HepG2 (cell line): Measurements from ENCODE around the gene SOS2. TPM values are rescaled to one million over a fixed set of nuclear protein-coding genes. Genes with fewer than 3 reads are reported as not detected.

Experiments used
- CC2D1A ChIP-seq: sonication (generic); formaldehyde crosslinking; IDR thresholded peaks from 2 replicates; pipeline ENCODE4 v1.8.1; 2023; ENCODE audit warnings: mild to moderate bottlenecking, missing genetic modification reagents
- DNMT3B ChIP-seq: conservative IDR thresholded peaks from 2 replicates; pipeline ENCODE4 v1.6.1; 2016; ENCODE audit warnings: missing biosample characterization, control low read depth
- E2F5 ChIP-seq: sonication (generic); formaldehyde crosslinking; conservative IDR thresholded peaks from 2 replicates; pipeline ENCODE4 v1.4.0; 2020; ENCODE audit warnings: missing genetic modification reagents
- KIAA2018 ChIP-seq: sonication (generic); formaldehyde crosslinking; IDR thresholded peaks from 2 replicates; pipeline ENCODE4 v1.5.0; 2020; ENCODE audit warnings: mild to moderate bottlenecking, missing genetic modification reagents, borderline replicate concordance
- KLF9 ChIP-seq: IDR thresholded peaks from 2 replicates; pipeline ENCODE4 v1.6.1; 2016; ENCODE audit warnings: low read depth
- LBX2 ChIP-seq: sonication (generic); formaldehyde crosslinking; IDR thresholded peaks from 2 replicates; pipeline ENCODE4 v1.5.0; 2020; ENCODE audit warnings: missing genetic modification reagents, mild to moderate bottlenecking, borderline replicate concordance
- LRRFIP1 ChIP-seq: sonication (generic); formaldehyde crosslinking; conservative IDR thresholded peaks from 2 replicates; pipeline ENCODE4 v1.4.0; 2020; ENCODE audit warnings: missing genetic modification reagents
- MAFF ChIP-seq: IDR thresholded peaks from 2 replicates; pipeline ENCODE4 v1.6.1; 2011; ENCODE audit warnings: low read depth, low read length, improper control_type of control experiment
- MLLT10 ChIP-seq: sonication (generic); formaldehyde crosslinking; IDR thresholded peaks from 2 replicates; pipeline ENCODE4 v1.4.0; 2020; ENCODE audit warnings: missing genetic modification reagents
- NFYC ChIP-seq: IDR thresholded peaks from 2 replicates; pipeline ENCODE4 v1.6.1; 2016; ENCODE audit warnings: missing genetic modification reagents, missing compliant biosample characterization
- STAG1 ChIP-seq: sonication (generic); formaldehyde crosslinking; IDR thresholded peaks from 2 replicates; pipeline ENCODE4 v1.4.0; 2020; ENCODE audit warnings: missing genetic modification reagents
- ZBTB33 ChIP-seq: sonication (generic); formaldehyde crosslinking; IDR thresholded peaks from 2 replicates; pipeline ENCODE4 v1.4.0; 2020; ENCODE audit warnings: missing genetic modification reagents
- ZNF432 ChIP-seq: sonication (generic); formaldehyde crosslinking; IDR thresholded peaks from 2 replicates; pipeline ENCODE4 v1.5.0; 2020; ENCODE audit warnings: missing genetic modification reagents, mild to moderate bottlenecking, borderline replicate concordance
- ZNF747 ChIP-seq: sonication (generic); formaldehyde crosslinking; IDR thresholded peaks from 2 replicates; pipeline ENCODE4 v1.8.1; 2023; ENCODE audit warnings: missing genetic modification reagents, mild to moderate bottlenecking, borderline replicate concordance
- ZNF75D ChIP-seq: sonication (generic); formaldehyde crosslinking; IDR thresholded peaks from 2 replicates; pipeline ENCODE4 v1.8.1; 2023; ENCODE audit warnings: missing genetic modification reagents, mild to moderate bottlenecking, borderline replicate concordance
- polyA plus RNA-seq, 8 experiments: library from polyadenylated mRNA; depleted of rRNA in 3 of 8; stranded (reverse) in 7 of 8; unstranded in 1 of 8; fragments of >200 nt; fragmentation: Illumina TruSeq in 4 of 8; extraction: Trizol in 4 of 8; gene quantifications; 2 replicates each; pipeline versions ENCODE4 v1.2.1 to v1.2.3, GENCODE V29; 2011 to 2016; ENCODE audit warnings: low read depth in 4 of 8, missing spikeins in 1 of 8, mixed read lengths in 1 of 8; ENCODE audit not compliant: insufficient read depth in 1 of 8
- total RNA-seq, 5 experiments: library from RNA; depleted of rRNA; stranded (reverse); fragments of >200 nt; fragmentation: Illumina TruSeq; extraction: Trizol; gene quantifications; 2 replicates each; pipeline ENCODE4 v1.2.3, GENCODE V29; 2016; ENCODE audit warnings: low read depth in 1 of 5

Gene SOS2
- total and polyA plus RNA-seq, 2 of the 13 experiments (the other 11 are each of a cell fraction or from before 2014, with no cell fraction given): 9.3 to 12.1 TPM

- no peak for TF ChIP-seq MLLT10 (CRISPR knock-in tag)
- TF ChIP-seq DNMT3B: no peak
- TF ChIP-seq ZNF432 (CRISPR knock-in tag): no peak
- TF ChIP-seq LBX2 (CRISPR knock-in tag): peak; percentile 65; the same call in 1 of the 2 replicates
- TF ChIP-seq KIAA2018 (CRISPR knock-in tag): no peak
- peak; percentile 84 for TF ChIP-seq E2F5 (CRISPR knock-in tag)
- TF ChIP-seq ZBTB33: no peak; the same call in 1 of the 2 replicates
- no peak for TF ChIP-seq CC2D1A (CRISPR knock-in tag)
- TF ChIP-seq STAG1 (CRISPR knock-in tag): no peak; the same call in 1 of the 2 replicates
- TF ChIP-seq LRRFIP1: no peak
- TF ChIP-seq MAFF: no peak
- TF ChIP-seq ZNF747: peak; percentile 70; the same call in 1 of the 2 replicates
- no peak for TF ChIP-seq ZNF75D
- peak; percentile 53 for TF ChIP-seq NFYC (CRISPR knock-in tag)
- TF ChIP-seq KLF9 (CRISPR knock-in tag): peak; percentile 77; the same call in 1 of the 2 replicates
These were observed 115.0 kb downstream of the SOS2 start, which contains the start of gene VCPKMT (continued) for GRCh38 chr14:50116181-50116956.
